ENCODE data around the gene B3GALNT1.
A peak's percentile ranks its signal among the peaks of the same experiment; 100 is the strongest.
"Not testable (repeated sequence)": the region's sequence is repeated elsewhere in the genome, so short reads cannot be mapped to it uniquely, and the experiment has no call there.

The B3GALNT1 gene

GRCh38 chr3:161081633-161082032, 23.5 kb downstream of the B3GALNT1 start:
- no peak for DNase-seq

GRCh38 chr3:161073181-161073580, 32.0 kb downstream of the B3GALNT1 start:
- DNase-seq, result no peak

- no peak for DNase-seq
Measured at GRCh38 chr3:161072751-161073150, 32.4 kb downstream of the B3GALNT1 start.

- DNase-seq, result no peak
Measured at GRCh38 chr3:161072211-161072621, 32.9 kb downstream of the B3GALNT1 start.

GRCh38 chr3:161070980-161071663, 34.0 kb downstream of the B3GALNT1 start:
- peak in 1 of 56 donors; percentile 21 for DNase-seq

- DNase-seq, result peak in 1 of 56 donors; percentile 16
Measured at GRCh38 chr3:161070252-161070930, 34.8 kb downstream of the B3GALNT1 start.

GRCh38 chr3:161069511-161070251, 35.5 kb downstream of the B3GALNT1 start:
- DNase-seq, result peak in 6 of 56 donors; percentile 5 to 35 (median 12)

GRCh38 chr3:161067335-161067734, 37.8 kb downstream of the B3GALNT1 start:
- no peak for DNase-seq

- DNase-seq, result no peak
Measured at GRCh38 chr3:161066930-161067329, 38.2 kb downstream of the B3GALNT1 start.

GRCh38 chr3:161064413-161064812, 40.7 kb downstream of the B3GALNT1 start:
- DNase-seq, result no peak

- no peak for DNase-seq
Measured at GRCh38 chr3:161054860-161055604, 50.1 kb downstream of the B3GALNT1 start.

GRCh38 chr3:161051856-161052255, 53.3 kb downstream of the B3GALNT1 start:
- DNase-seq, result no peak

GRCh38 chr3:161050935-161051334, 54.2 kb downstream of the B3GALNT1 start:
- no peak for DNase-seq

GRCh38 chr3:161049683-161050248, 55.4 kb downstream of the B3GALNT1 start:
- DNase-seq, result no peak

- DNase-seq, result no peak
Measured at GRCh38 chr3:161043336-161044035, 61.7 kb downstream of the B3GALNT1 start.

GRCh38 chr3:161042023-161042501, 63.1 kb downstream of the B3GALNT1 start:
- DNase-seq, result no peak

- no peak for DNase-seq
Measured at GRCh38 chr3:161038725-161039124, 66.4 kb downstream of the B3GALNT1 start.

- no peak for DNase-seq
Measured at GRCh38 chr3:161035711-161036110, 69.4 kb downstream of the B3GALNT1 start.

GRCh38 chr3:161034913-161035550, 70.1 kb downstream of the B3GALNT1 start:
- not testable (repeated sequence) for DNase-seq

Measured in amygdala (tissue), 56 donors.